OCI-LY7 (cell line): ENCODE data around the gene TMEM44. TPM values are rescaled to one million over a fixed set of nuclear protein-coding genes. Genes with fewer than 3 reads are reported as not detected.

Experiments used
- BruUV-seq: library from RNA; stranded (reverse); fragments of 400-500 nt; replicated peaks from 2 replicates; lab custom pipeline; 2021; lab: Mats Ljungman, UMichigan
- CTCF ChIA-PET: fragments of 300-600 bp; sonication (Branson Sonifier 250); formaldehyde crosslinking; loops from one replicate; lab custom pipeline; 2022; ENCODE audit warnings: antibody characterized with exemption; ENCODE audit not compliant: unreplicated experiment; lab: Charles Lee
- POLR2A ChIA-PET: fragments of 300-600 bp; sonication (Branson Sonifier 250); formaldehyde crosslinking; loops from one replicate; lab custom pipeline; 2022; ENCODE audit warnings: antibody characterized with exemption; lab: Charles Lee
- DNase-seq: peaks from one replicate; pipeline ENCODE4 v3.0.0-alpha.2; 2015; ENCODE audit warnings: low spot score
- H2AFZ ChIP-seq: fragments of 200-600 bp; sonication (generic), shearing (Covaris generic); 2 replicates; pipeline ENCODE4 v1.6.1; 2014; ENCODE audit warnings: mild to moderate bottlenecking, antibody characterized with exemption, low read length, moderate library complexity
- H3K27ac ChIP-seq: fragments of 200-600 bp; sonication (generic); 2 replicates; pipeline ENCODE4 v1.5.1; 2014; ENCODE audit warnings: mixed run types, low read depth, mild to moderate bottlenecking, moderate library complexity, low read length, inconsistent platforms; ENCODE audit not compliant: poor library complexity, severe bottlenecking
- H3K36me3 ChIP-seq: fragments of 200-600 bp; sonication (generic); 2 replicates; pipeline ENCODE4 v1.6.1; 2014; ENCODE audit warnings: mild to moderate bottlenecking, antibody characterized with exemption, low read length, moderate library complexity, mixed read lengths; ENCODE audit not compliant: insufficient read depth
- H3K4me1 ChIP-seq: fragments of 200-600 bp; sonication (generic); 2 replicates; pipeline ENCODE4 v1.5.1; 2014; ENCODE audit warnings: mild to moderate bottlenecking, low read length; ENCODE audit not compliant: insufficient read depth, poor library complexity, severe bottlenecking
- H3K4me2 ChIP-seq: fragments of 200-600 bp; sonication (generic); 2 replicates; pipeline ENCODE4 v1.6.1; 2014; ENCODE audit warnings: mild to moderate bottlenecking, low read length
- H3K4me3 ChIP-seq: fragments of 200-600 bp; sonication (generic); 2 replicates; pipeline ENCODE4 v1.5.1; 2014; ENCODE audit warnings: mild to moderate bottlenecking, low read depth, low read length; ENCODE audit not compliant: poor library complexity, severe bottlenecking
- H3K79me2 ChIP-seq: fragments of 200-600 bp; sonication (generic); 2 replicates; pipeline ENCODE4 v1.6.1; 2016; ENCODE audit warnings: low read depth, mild to moderate bottlenecking, low read length, moderate library complexity, mixed read lengths; ENCODE audit not compliant: insufficient read depth
- H3K9me2 ChIP-seq: fragments of 200-600 bp; sonication (generic); 2 replicates; pipeline ENCODE4 v1.6.1; 2016; ENCODE audit warnings: mild to moderate bottlenecking, low read length, mixed read lengths; ENCODE audit not compliant: insufficient read depth
- H3K9me3 ChIP-seq: fragments of 200-600 bp; sonication (generic); 2 replicates; pipeline ENCODE4 v1.6.1; 2014; ENCODE audit warnings: mild to moderate bottlenecking, mixed run types, low read length, mixed read lengths
- H4K20me1 ChIP-seq: fragments of 200-600 bp; sonication (generic); 2 replicates; pipeline ENCODE4 v1.6.1; 2014; ENCODE audit warnings: mild to moderate bottlenecking, antibody characterized with exemption, low read length, moderate library complexity, mixed read lengths; ENCODE audit not compliant: insufficient read depth
- EZH2phosphoT487 ChIP-seq: fragments of 200-600 bp; sonication (generic); IDR thresholded peaks from 2 replicates; pipeline ENCODE4 v1.6.1; 2018; ENCODE audit warnings: low read depth, borderline replicate concordance, mild to moderate bottlenecking, mixed run types, antibody characterized with exemption, low read length, moderate library complexity, mixed read lengths
- intact Hi-C: fragments of 100-400 bp; cut with micrococcal nuclease; formaldehyde crosslinking; loops from one replicate; pipeline ENCODE4 v1.10.0; 2022; ENCODE audit not compliant: unreplicated experiment
- total RNA-seq, 2 experiments: library from RNA; depleted of rRNA in 1 of 2; stranded (reverse); fragments of >200 nt in 1 of 2; shearing (Covaris generic) in 1 of 2; gene quantifications; 2 replicates each; pipeline ENCODE4 v1.2.3, GENCODE V29; 2014 to 2022
- TF ChIP-seq, protein P1 (sequence below): fragments of 200-600 bp; sonication (generic); conservative IDR thresholded peaks from 2 replicates; pipeline ENCODE4 v1.5.1; 2014; ENCODE audit warnings: mild to moderate bottlenecking, antibody characterized with exemption, low read length, moderate library complexity, mixed read lengths

TMEM44 gene
- total RNA-seq, 2 experiments from 2014 or later = 8.8 to 22.9 TPM

DNA sequence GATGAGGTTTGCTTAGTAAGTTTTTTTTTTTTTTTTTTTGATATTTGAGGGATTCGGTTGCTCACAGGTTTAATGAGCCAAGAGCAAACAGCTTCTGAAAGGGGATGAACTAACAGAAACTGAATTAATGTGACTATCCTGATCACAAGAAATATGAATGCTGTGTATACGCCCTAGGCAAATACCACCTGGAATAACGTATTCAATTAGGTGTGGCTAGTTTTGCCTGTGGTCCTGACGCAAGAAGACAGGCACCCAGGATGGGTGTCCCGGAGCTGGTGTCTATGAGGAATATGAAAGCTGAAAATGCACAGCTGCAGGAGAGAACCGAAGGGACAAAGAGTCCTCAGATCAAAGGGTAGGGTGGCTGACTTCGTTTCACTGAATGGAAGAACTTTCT lies 24.2 kb upstream of the TMEM44 start:
- Histone ChIP-seq H3K4me2 (no peak overlapping the region), H3K4me1 (no peaks in the 10 kb centered on the region), H2AFZ (no peak overlapping the region), H3K9me2 (no peaks in the 10 kb centered on the region), H3K27ac (no peak overlapping the region), H3K4me3 (no peak overlapping the region), H3K36me3 (peaks cover 87% of the 10 kb centered on the region), H3K79me2 (peaks cover 6% of the 10 kb centered on the region), H3K9me3 (no peaks in the 10 kb centered on the region), H4K20me1 (no peaks in the 10 kb centered on the region)
- intact Hi-C loops = no loop called here
- BruUV-seq = no TSS peak
- ChIA-PET CTCF (no interaction called here), POLR2A (interaction anchor here (0.6 kb wide), 1 partner anchor 159 kb away, joined by 3 read pairs; no protein-coding TSS in a partner anchor)
- TF ChIP-seq, protein P1, sequence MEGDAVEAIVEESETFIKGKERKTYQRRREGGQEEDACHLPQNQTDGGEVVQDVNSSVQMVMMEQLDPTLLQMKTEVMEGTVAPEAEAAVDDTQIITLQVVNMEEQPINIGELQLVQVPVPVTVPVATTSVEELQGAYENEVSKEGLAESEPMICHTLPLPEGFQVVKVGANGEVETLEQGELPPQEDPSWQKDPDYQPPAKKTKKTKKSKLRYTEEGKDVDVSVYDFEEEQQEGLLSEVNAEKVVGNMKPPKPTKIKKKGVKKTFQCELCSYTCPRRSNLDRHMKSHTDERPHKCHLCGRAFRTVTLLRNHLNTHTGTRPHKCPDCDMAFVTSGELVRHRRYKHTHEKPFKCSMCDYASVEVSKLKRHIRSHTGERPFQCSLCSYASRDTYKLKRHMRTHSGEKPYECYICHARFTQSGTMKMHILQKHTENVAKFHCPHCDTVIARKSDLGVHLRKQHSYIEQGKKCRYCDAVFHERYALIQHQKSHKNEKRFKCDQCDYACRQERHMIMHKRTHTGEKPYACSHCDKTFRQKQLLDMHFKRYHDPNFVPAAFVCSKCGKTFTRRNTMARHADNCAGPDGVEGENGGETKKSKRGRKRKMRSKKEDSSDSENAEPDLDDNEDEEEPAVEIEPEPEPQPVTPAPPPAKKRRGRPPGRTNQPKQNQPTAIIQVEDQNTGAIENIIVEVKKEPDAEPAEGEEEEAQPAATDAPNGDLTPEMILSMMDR = no peak
- no peak for TF ChIP-seq EZH2phosphoT487
- no peak for DNase-seq

DNA sequence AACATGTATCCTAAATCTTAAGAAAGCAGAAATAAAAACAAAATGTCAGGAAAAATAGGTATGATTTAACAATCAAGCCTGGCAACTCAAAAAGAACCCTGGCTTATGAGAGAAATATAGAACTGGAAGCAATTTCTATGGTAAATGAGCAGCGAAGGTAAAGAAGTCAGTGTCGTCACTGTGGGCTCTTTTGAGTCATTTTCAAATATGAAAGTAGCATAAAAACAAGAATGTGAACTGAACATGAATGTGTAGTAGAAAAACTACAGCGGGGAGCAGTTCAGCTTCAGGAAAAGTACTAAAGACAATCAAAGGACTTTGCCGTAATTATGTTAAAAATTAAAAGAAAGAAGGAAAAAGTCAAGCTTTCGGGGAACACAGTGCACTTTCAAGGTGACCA lies 21.2 kb upstream of the TMEM44 start:
- no peak for TF ChIP-seq EZH2phosphoT487
- TF ChIP-seq, protein P1 = no peak
- Histone ChIP-seq H3K9me2 (no peaks in the 10 kb centered on the region), H3K27ac (no peak overlapping the region), H3K36me3 (peaks cover 89% of the 10 kb centered on the region), H3K4me1 (no peaks in the 10 kb centered on the region), H3K79me2 (peaks cover 6% of the 10 kb centered on the region), H3K4me3 (no peak overlapping the region), H3K9me3 (no peaks in the 10 kb centered on the region), H4K20me1 (no peaks in the 10 kb centered on the region), H2AFZ (no peak overlapping the region), H3K4me2 (no peak overlapping the region)
- DNase-seq = no peak
- intact Hi-C loops = no loop called here
- POLR2A ChIA-PET = no interaction called here
- CTCF ChIA-PET = no interaction called here
- BruUV-seq = no TSS peak

DNA sequence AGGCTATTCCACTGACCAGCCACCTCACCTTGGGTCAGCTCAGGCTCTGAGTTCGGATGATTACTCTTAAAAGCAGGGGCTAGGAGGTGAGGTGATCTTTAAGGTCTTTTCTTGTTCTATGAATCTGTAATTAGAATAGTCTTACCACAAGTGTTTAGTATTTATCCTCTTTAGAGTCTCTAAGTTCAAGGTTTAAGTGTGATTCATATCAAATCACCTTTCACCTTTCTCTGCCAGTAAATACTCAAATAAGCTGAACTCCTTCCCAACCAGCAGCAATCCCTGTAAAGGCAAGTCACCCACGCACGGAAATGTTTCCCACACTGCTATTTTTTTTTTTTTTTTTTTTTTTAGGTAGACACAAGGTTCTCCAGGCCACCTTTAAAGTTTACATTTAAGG lies 14.5 kb upstream of the TMEM44 start:
- DNase-seq = no peak
- no peak for TF ChIP-seq EZH2phosphoT487
- TF ChIP-seq, protein P1 = no peak
- Histone ChIP-seq H3K4me1 (no peaks in the 10 kb centered on the region), H3K36me3 (peaks cover 92% of the 10 kb centered on the region), H2AFZ (no peak overlapping the region), H3K9me2 (no peaks in the 10 kb centered on the region), H3K79me2 (no peaks in the 10 kb centered on the region), H4K20me1 (no peaks in the 10 kb centered on the region), H3K9me3 (no peaks in the 10 kb centered on the region), H3K27ac (no peak overlapping the region), H3K4me2 (no peak overlapping the region), H3K4me3 (no peak overlapping the region)
- BruUV-seq = no TSS peak
- ChIA-PET POLR2A (interaction anchor here (0.6 to 1.3 kb wide), 2 partner anchors 8 to 27 kb away, joined by 4 to 7 read pairs; no protein-coding TSS in a partner anchor), CTCF (no interaction called here)
- intact Hi-C loops = no loop called here
